SK-N-SH (cell line): ENCODE data around the gene IL27RA. TPM values are rescaled to one million over a fixed set of nuclear protein-coding genes. Genes with fewer than 3 reads are reported as not detected.
A peak's percentile ranks its signal among the peaks of the same experiment; 100 is the strongest.

ENCODE experiments used
- CTCF ChIA-PET: fragments of 300-600, 350-600 bp; formaldehyde crosslinking; extraction: SDS; loops from one replicate; lab custom pipeline; 2021; lab: Yijun Ruan, JAX
- POLR2A ChIA-PET: fragments of 350-600 bp; sonication (Branson Sonifier 250); formaldehyde crosslinking; extraction: SDS; loops from one replicate; lab custom pipeline; 2020; ENCODE audit warnings: antibody characterized with exemption, inconsistent platforms; lab: Yijun Ruan, JAX
- DNase-seq: peaks from one replicate; pipeline ENCODE4 v3.0.0; 2012
- H2AFZ ChIP-seq: fragments of 200-600 bp; sonication (generic); 2 replicates; pipeline ENCODE4 v1.8.1; 2016; ENCODE audit warnings: antibody characterized with exemption, mild to moderate bottlenecking, low read depth
- H3F3A ChIP-seq: fragments of 200-600 bp; sonication (generic); replicated peaks from 2 replicates; pipeline ENCODE3; 2016; ENCODE audit warnings: antibody characterized with exemption, mild to moderate bottlenecking; ENCODE audit not compliant: insufficient read depth
- H3K27ac ChIP-seq, 2 experiments: fragments of 200-500 bp in 1 of 2; fragments of 200-600 bp in 1 of 2; sonication (Bioruptor generic) in 1 of 2; sonication (generic), shearing (Covaris generic) in 1 of 2; 2 replicates each; pipeline versions ENCODE4 v1.5.1 to v1.6.1; 2014 to 2016; ENCODE audit warnings: low read depth in 2 of 2, inconsistent platforms in 1 of 2, low read length in 1 of 2, mild to moderate bottlenecking in 1 of 2, mixed read lengths in 1 of 2
- H3K27me3 ChIP-seq: fragments of 200-600 bp; sonication (generic), shearing (Covaris generic); 2 replicates; pipeline ENCODE4 v1.6.1; 2016; ENCODE audit warnings: mixed run types; ENCODE audit not compliant: insufficient read depth
- H3K36me3 ChIP-seq, 2 experiments: fragments of 200-500 bp in 1 of 2; fragments of 200-600 bp in 1 of 2; sonication (Bioruptor generic) in 1 of 2; sonication (generic) in 1 of 2; replicated peaks in 1 of 2; 2 replicates each; pipeline versions ENCODE3 to v1.5.1; 2014 to 2016; ENCODE audit warnings: low read length in 1 of 2, mild to moderate bottlenecking in 1 of 2; ENCODE audit not compliant: insufficient read depth in 2 of 2, control insufficient read depth in 1 of 2
- H3K4me1 ChIP-seq, 2 experiments: fragments of 200-500 bp in 1 of 2; fragments of 200-600 bp in 1 of 2; sonication (Bioruptor generic) in 1 of 2; sonication (generic), shearing (Covaris generic) in 1 of 2; 2 replicates each; pipeline versions ENCODE4 v1.5.1 to v1.6.1; 2014 to 2016; ENCODE audit warnings: low read depth in 1 of 2, low read length in 1 of 2, mixed run types in 1 of 2; ENCODE audit not compliant: insufficient read depth in 2 of 2, control insufficient read depth in 1 of 2
- H3K4me2 ChIP-seq: fragments of 200-600 bp; sonication (generic), shearing (Covaris generic); 2 replicates; pipeline ENCODE4 v1.6.1; 2017; ENCODE audit warnings: mixed run types
- H3K4me3 ChIP-seq, 2 experiments: fragments of 200-500 bp in 1 of 2; fragments of 200-600 bp in 1 of 2; sonication (Bioruptor generic) in 1 of 2; sonication (generic), shearing (Covaris generic) in 1 of 2; 2 replicates each; pipeline versions ENCODE4 v1.5.1 to v1.8.1; 2014 to 2016; ENCODE audit warnings: low read depth in 2 of 2, inconsistent platforms in 1 of 2, low read length in 1 of 2, mild to moderate bottlenecking in 1 of 2, mixed read lengths in 1 of 2, moderate library complexity in 1 of 2
- H3K79me2 ChIP-seq: fragments of 200-600 bp; sonication (generic); 2 replicates; pipeline ENCODE4 v1.8.1; 2017; ENCODE audit warnings: mild to moderate bottlenecking; ENCODE audit not compliant: insufficient read depth
- H3K9ac ChIP-seq: fragments of 200-600 bp; sonication (generic); 2 replicates; pipeline ENCODE4 v1.6.1; 2017; ENCODE audit warnings: mixed run types
- H3K9me2 ChIP-seq: fragments of 200-600 bp; sonication (generic); 2 replicates; pipeline ENCODE4 v1.6.1; 2017; ENCODE audit warnings: mixed run types
- H3K9me3 ChIP-seq: fragments of 200-600 bp; sonication (generic); 2 replicates; pipeline ENCODE4 v1.6.1; 2017; ENCODE audit warnings: mixed run types, mild to moderate bottlenecking, moderate library complexity
- H4K20me1 ChIP-seq: fragments of 200-600 bp; sonication (generic); 2 replicates; pipeline ENCODE4 v1.6.1; 2017; ENCODE audit warnings: mild to moderate bottlenecking, mixed run types; ENCODE audit not compliant: insufficient read depth
- CTCF ChIP-seq: fragments of 200-600 bp; sonication (generic); IDR thresholded peaks from 2 replicates; pipeline ENCODE4 v1.6.1; 2017; ENCODE audit warnings: antibody characterized with exemption, mild to moderate bottlenecking, moderate library complexity
- FOXM1 ChIP-seq: IDR thresholded peaks from 2 replicates; pipeline ENCODE4 v1.4.0; 2012; ENCODE audit warnings: low read depth, mild to moderate bottlenecking
- GABPA ChIP-seq: IDR thresholded peaks from 2 replicates; pipeline ENCODE4 v1.4.0; 2012; ENCODE audit warnings: low read depth, mild to moderate bottlenecking
- NFIC ChIP-seq: IDR thresholded peaks from 2 replicates; pipeline ENCODE4 v1.4.0; 2012; ENCODE audit warnings: borderline replicate concordance
- NRF1 ChIP-seq: IDR thresholded peaks from 2 replicates; pipeline ENCODE4 v1.6.1; 2012; ENCODE audit warnings: low read depth, mild to moderate bottlenecking, low read length
- PBX3 ChIP-seq: IDR thresholded peaks from 2 replicates; pipeline ENCODE4; 2012
- POLR2AphosphoS5 ChIP-seq: IDR thresholded peaks from 2 replicates; pipeline ENCODE4 v1.6.1; 2012; ENCODE audit warnings: low read depth, low read length
- RAD21 ChIP-seq: IDR thresholded peaks from 2 replicates; pipeline ENCODE4 v1.6.1; 2012; ENCODE audit warnings: mild to moderate bottlenecking, low read length
- RCOR1 ChIP-seq: fragments of 150-350 bp; IDR thresholded peaks from 2 replicates; pipeline ENCODE4 v1.6.1; 2017; ENCODE audit warnings: antibody characterized with exemption, low read length
- RFX5 ChIP-seq: IDR thresholded peaks from 2 replicates; pipeline ENCODE4 v1.6.1; 2012; ENCODE audit warnings: mild to moderate bottlenecking, improper control_type of control experiment, low read length
- WGBS: methylation state at CpG from one replicate; pipeline ENCODE4 v1.1.6; 2017; ENCODE audit warnings: low lambda C conversion rate; 5-methylcytosine and 5-hydroxymethylcytosine counted together
- polyA plus RNA-seq, 3 experiments: library from polyadenylated mRNA; depleted of rRNA; stranded (reverse); fragments of >200 nt; gene quantifications; 2 replicates each; pipeline ENCODE4 v1.2.3, GENCODE V29; 2012
- TF ChIP-seq, protein P1 (sequence below): IDR thresholded peaks from 2 replicates; pipeline ENCODE4 v1.4.0; 2012; ENCODE audit warnings: low read depth, borderline replicate concordance

Gene IL27RA
- polyA plus RNA-seq, 1 of the 3 experiments (the other 2 are of a cell fraction), result 9.3 TPM

- TF ChIP-seq POLR2AphosphoS5 (no peak), PBX3 (no peak), RCOR1 (no peak), FOXM1 (no peak), NRF1 (no peak)
- TF ChIP-seq, protein P1, sequence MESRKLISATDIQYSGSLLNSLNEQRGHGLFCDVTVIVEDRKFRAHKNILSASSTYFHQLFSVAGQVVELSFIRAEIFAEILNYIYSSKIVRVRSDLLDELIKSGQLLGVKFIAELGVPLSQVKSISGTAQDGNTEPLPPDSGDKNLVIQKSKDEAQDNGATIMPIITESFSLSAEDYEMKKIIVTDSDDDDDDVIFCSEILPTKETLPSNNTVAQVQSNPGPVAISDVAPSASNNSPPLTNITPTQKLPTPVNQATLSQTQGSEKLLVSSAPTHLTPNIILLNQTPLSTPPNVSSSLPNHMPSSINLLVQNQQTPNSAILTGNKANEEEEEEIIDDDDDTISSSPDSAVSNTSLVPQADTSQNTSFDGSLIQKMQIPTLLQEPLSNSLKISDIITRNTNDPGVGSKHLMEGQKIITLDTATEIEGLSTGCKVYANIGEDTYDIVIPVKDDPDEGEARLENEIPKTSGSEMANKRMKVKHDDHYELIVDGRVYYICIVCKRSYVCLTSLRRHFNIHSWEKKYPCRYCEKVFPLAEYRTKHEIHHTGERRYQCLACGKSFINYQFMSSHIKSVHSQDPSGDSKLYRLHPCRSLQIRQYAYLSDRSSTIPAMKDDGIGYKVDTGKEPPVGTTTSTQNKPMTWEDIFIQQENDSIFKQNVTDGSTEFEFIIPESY, result no peak
- WGBS, result 11% methylated on average over 17 of the region's 17 CpGs
- Histone ChIP-seq H3K4me3 (peak overlapping the region; percentile 39 to 64), H3K79me2 (no peaks in the 10 kb centered on the region), H3K36me3 (no peaks in the 10 kb centered on the region), H3K9me3 (no peaks in the 10 kb centered on the region), H2AFZ (0 out of 2 replicates have a peak overlapping the region, but pooled peaks have one; percentile 93), H3K27me3 (no peaks in the 10 kb centered on the region), H3F3A (peaks cover 11% of the 10 kb centered on the region), H3K9ac (0 out of 2 replicates have a peak overlapping the region, but pooled peaks have one; percentile 46), H3K4me2 (peak overlapping the region; percentile 88), H3K4me1 (peaks cover 6 to 10% of the 10 kb centered on the region in 2 experiments; a peak in 2 of 4 replicates), H3K9me2 (no peaks in the 10 kb centered on the region), H4K20me1 (no peaks in the 10 kb centered on the region), H3K27ac (no peak overlapping the region)
- peak; percentile 27 for DNase-seq
- ChIA-PET POLR2A (interaction anchor here (1.6 kb wide), 1 partner anchor 15 kb away, joined by 4 read pairs; no protein-coding TSS in a partner anchor), CTCF (interaction anchor here (0.6 to 8.1 kb wide), 35 partner anchors 9 to 225 kb away, joined by 3 to 146 read pairs (median 4); partner anchors contain the start of genes DCAF15, IL27RA, MISP3 and PODNL1)
Observed at GRCh38 chr19:14058182-14059092, 26.9 kb downstream of the IL27RA start.

DNA sequence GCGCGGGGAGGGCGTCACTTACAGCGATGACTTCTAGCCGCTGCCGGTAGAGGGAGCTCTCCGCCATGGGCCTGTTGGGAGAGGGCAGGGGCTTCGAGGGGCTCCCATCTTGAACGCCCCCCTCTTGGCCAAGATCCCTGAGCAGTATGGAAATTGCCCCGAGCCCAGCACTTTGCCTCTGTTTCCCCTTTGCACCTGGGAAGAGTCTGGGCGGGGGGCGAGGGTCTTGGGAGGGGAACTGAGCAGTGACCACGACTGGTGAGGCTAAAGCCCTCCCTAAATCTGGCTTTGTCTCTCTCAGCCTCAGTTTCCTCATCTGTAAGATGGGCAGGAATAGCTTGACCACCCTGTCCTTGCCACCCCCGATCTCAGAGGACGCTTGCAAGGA is 27.5 kb downstream of the IL27RA start:
- H3K27ac ChIP-seq, result no peak overlapping the region
- H3K4me3 ChIP-seq, result peak overlapping the region in 1 of 2 experiments; percentile 64; a peak in 1 of 4 replicates
- POLR2A ChIA-PET, result interaction anchor here (1.6 kb wide), 1 partner anchor 15 kb away, joined by 4 read pairs; no protein-coding TSS in a partner anchor
- CTCF ChIA-PET, result interaction anchor here (0.6 to 8.1 kb wide), 35 partner anchors 10 to 291 kb away, joined by 3 to 146 read pairs (median 4); partner anchors contain the start of genes DCAF15, IL27RA and MISP3
- no peak overlapping the region for H2AFZ ChIP-seq
- 9% methylated on average over 13 of the region's 15 CpGs for WGBS
- H3K9me2 ChIP-seq, result no peaks in the 10 kb centered on the region
- no peaks in the 10 kb centered on the region for H3K9me3 ChIP-seq
- no peaks in the 10 kb centered on the region for H3K79me2 ChIP-seq
- H3K36me3 ChIP-seq, result no peaks in the 10 kb centered on the region
- TF ChIP-seq RFX5, result no peak
- TF ChIP-seq NFIC, result no peak
- no peak for TF ChIP-seq GABPA
- no peak for TF ChIP-seq PBX3
- no peak for TF ChIP-seq RAD21
- peak; percentile 76 for TF ChIP-seq CTCF
- TF ChIP-seq, all 33 proteins: peak for 1
- Histone ChIP-seq H3K9ac (no peak overlapping the region), H3F3A (peaks cover 11% of the 10 kb centered on the region), H4K20me1 (no peaks in the 10 kb centered on the region), H3K4me1 (peaks cover 6 to 10% of the 10 kb centered on the region in 2 experiments; a peak in 2 of 4 replicates), H3K4me2 (no peak overlapping the region; the same call in 1 of the 2 replicates), H3K27me3 (no peaks in the 10 kb centered on the region)
- DNase-seq, result peak; percentile 66
